Esophagus squamous epithelium (tissue), 4 donors: Measurements from ENCODE around the gene PPY.

Source experiments
- CTCF ChIP-seq, 6 experiments: fragments of 450-650 bp in 4 of 6; fragments of 200-600 bp in 2 of 6; sonication (generic) in 2 of 6; IDR thresholded peaks; one replicate each; pipeline ENCODE4 v1.5.1; 2016 to 2019; ENCODE audit warnings: antibody characterized with exemption in 6 of 6, mild to moderate bottlenecking in 4 of 6, moderate library complexity in 4 of 6
- POLR2A ChIP-seq, 4 donors: fragments of 450-650 bp; IDR thresholded peaks; one replicate each; pipeline ENCODE4 v1.6.1; 2017; ENCODE audit warnings: antibody characterized with exemption in 4 of 4, mild to moderate bottlenecking in 4 of 4, moderate library complexity in 3 of 4

DNA sequence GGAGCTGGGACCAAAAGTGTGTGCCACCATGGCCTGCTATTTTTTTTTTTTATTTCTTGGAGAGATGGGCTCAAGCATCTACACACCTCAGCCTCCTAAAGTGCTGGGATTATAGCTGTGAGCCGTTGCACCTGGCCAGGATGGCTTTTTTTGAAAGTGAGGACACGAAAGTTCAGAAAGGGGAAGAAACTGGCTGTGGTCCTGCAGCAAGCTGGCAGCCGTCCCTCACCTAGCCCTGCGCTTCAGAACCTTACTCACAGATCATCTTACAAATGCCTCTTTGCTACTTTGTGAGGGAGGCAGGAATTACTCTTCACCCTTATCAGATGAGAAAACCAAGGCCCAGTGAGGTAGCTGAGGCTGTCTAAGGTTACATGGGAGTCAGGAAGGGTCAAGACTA lies 4.5 kb upstream of the PPY start:
- TF ChIP-seq CTCF (IDR thresholded peaks at IDR 0.05) (no peak), POLR2A (IDR thresholded peaks at IDR 0.05) (no peak)
